Neural cell (in vitro differentiated cells): ENCODE results near the gene ORM2. TPM values are rescaled to one million over a fixed set of nuclear protein-coding genes. Genes with fewer than 3 reads are reported as not detected.

Experiments
- H2AFZ ChIP-seq: fragments of 200-600, 300-800 bp; sonication (generic), shearing (Covaris generic); 2 replicates; pipeline ENCODE4 v1.6.0; 2014; ENCODE audit warnings: low read depth, mild to moderate bottlenecking, antibody characterized with exemption, low read length, moderate library complexity
- H3F3A ChIP-seq: fragments of 200-600 bp; shearing (Covaris generic); 2 replicates; pipeline ENCODE4 v1.6.1; 2016; ENCODE audit warnings: mild to moderate bottlenecking, moderate library complexity, mixed read lengths, antibody characterized with exemption, low read length; ENCODE audit not compliant: insufficient read depth, poor library complexity, severe bottlenecking
- H3K27ac ChIP-seq: fragments of 200-600, 300-800 bp; sonication (generic), shearing (Covaris generic); 2 replicates; pipeline ENCODE4 v1.5.1; 2014; ENCODE audit warnings: mild to moderate bottlenecking, low read length, moderate library complexity
- H3K27me3 ChIP-seq: fragments of 300-800, 200-600 bp; sonication (generic), shearing (Covaris generic); 2 replicates; pipeline ENCODE4 v1.6.0; 2014; ENCODE audit warnings: mild to moderate bottlenecking, low read depth, low read length, moderate library complexity; ENCODE audit not compliant: insufficient read depth
- H3K36me3 ChIP-seq: fragments of 300-800, 200-600 bp; sonication (generic), shearing (Covaris generic); 2 replicates; pipeline ENCODE4 v1.5.1; 2014; ENCODE audit warnings: mild to moderate bottlenecking, antibody characterized with exemption, low read length, moderate library complexity; ENCODE audit not compliant: insufficient read depth
- H3K4me2 ChIP-seq: fragments of 300-800, 200-600 bp; sonication (generic), shearing (Covaris generic); 2 replicates; pipeline ENCODE4 v1.6.0; 2014; ENCODE audit warnings: mild to moderate bottlenecking, low read length
- H3K4me3 ChIP-seq: fragments of 300-800, 200-600 bp; sonication (generic), shearing (Covaris generic); 2 replicates; pipeline ENCODE4 v1.5.1; 2014; ENCODE audit warnings: mild to moderate bottlenecking, low read length, moderate library complexity
- H3K79me2 ChIP-seq: fragments of 200-600 bp; shearing (Covaris generic); replicated peaks from 2 replicates; pipeline ENCODE4 v1.6.0; 2014; ENCODE audit warnings: mild to moderate bottlenecking, low read length, moderate library complexity; ENCODE audit not compliant: insufficient read depth
- H3K9ac ChIP-seq: fragments of 300-800, 200-600 bp; sonication (generic), shearing (Covaris generic); 2 replicates; pipeline ENCODE4 v1.6.1; 2016; ENCODE audit warnings: mild to moderate bottlenecking, low read length, mixed read lengths
- H3K9me2 ChIP-seq: fragments of 200-600 bp; shearing (Covaris generic); 2 replicates; pipeline ENCODE4 v1.6.1; 2016; ENCODE audit warnings: mild to moderate bottlenecking, low read length, mixed read lengths; ENCODE audit not compliant: insufficient read depth
- H3K9me3 ChIP-seq: fragments of 200-600, 300-800 bp; sonication (generic), shearing (Covaris generic); 2 replicates; pipeline ENCODE4 v1.6.1; 2016; ENCODE audit warnings: mild to moderate bottlenecking, mixed run types, low read length, moderate library complexity, mixed read lengths
- H4K20me1 ChIP-seq: fragments of 200-600 bp; shearing (Covaris generic); 2 replicates; pipeline ENCODE4 v1.6.1; 2016; ENCODE audit warnings: mild to moderate bottlenecking, mixed run types; ENCODE audit not compliant: insufficient read depth
- EP300 ChIP-seq: fragments of 450-650 bp; conservative IDR thresholded peaks from 2 replicates; pipeline ENCODE4 v1.6.1; 2014; ENCODE audit warnings: antibody characterized with exemption, mild to moderate bottlenecking, moderate library complexity; ENCODE audit not compliant: poor library complexity, severe bottlenecking
- EZH2 ChIP-seq: fragments of 200-600, 300-800 bp; shearing (Covaris generic), sonication (generic); IDR thresholded peaks from 2 replicates; pipeline ENCODE4 v1.6.1; 2014; ENCODE audit warnings: antibody characterized with exemption, low read length, borderline replicate concordance, mild to moderate bottlenecking; ENCODE audit not compliant: insufficient read depth, poor library complexity, severe bottlenecking
- MXI1 ChIP-seq: fragments of 450-650 bp; conservative IDR thresholded peaks from 2 replicates; pipeline ENCODE4 v1.6.1; 2014; ENCODE audit warnings: antibody characterized with exemption, mild to moderate bottlenecking; ENCODE audit not compliant: poor library complexity, severe bottlenecking
- POLR2AphosphoS5 ChIP-seq: IDR thresholded peaks from 2 replicates; pipeline ENCODE4 v1.6.1; 2012
- RAD21 ChIP-seq: fragments of 450-650 bp; conservative IDR thresholded peaks from 2 replicates; pipeline ENCODE4 v1.6.1; 2014; ENCODE audit warnings: antibody characterized with exemption, mild to moderate bottlenecking, moderate library complexity
- SMC3 ChIP-seq: fragments of 450-650 bp; conservative IDR thresholded peaks from 2 replicates; pipeline ENCODE4 v1.6.1; 2014; ENCODE audit warnings: antibody characterized with exemption, mild to moderate bottlenecking, moderate library complexity; ENCODE audit not compliant: poor library complexity
- TAF1 ChIP-seq: IDR thresholded peaks from 2 replicates; pipeline ENCODE4 v1.6.1; 2012; ENCODE audit warnings: low read depth
- polyA plus RNA-seq: library from polyadenylated mRNA; depleted of rRNA; stranded (reverse); fragments of >200 nt; gene quantifications from 2 replicates; pipeline ENCODE4 v1.2.3, GENCODE V29; 2014
- TF ChIP-seq, protein P1 (sequence below): fragments of 450-650 bp; IDR thresholded peaks from 2 replicates; pipeline ENCODE4 v1.5.1; 2014; ENCODE audit warnings: antibody characterized with exemption, mild to moderate bottlenecking, moderate library complexity; ENCODE audit not compliant: poor library complexity, severe bottlenecking
- TF ChIP-seq, protein P2 (sequence below): IDR thresholded peaks from 2 replicates; pipeline ENCODE4 v1.6.1; 2012; ENCODE audit warnings: borderline replicate concordance

ORM2 gene
- polyA plus RNA-seq, 1 donor from 2014 or later: not detected

DNA sequence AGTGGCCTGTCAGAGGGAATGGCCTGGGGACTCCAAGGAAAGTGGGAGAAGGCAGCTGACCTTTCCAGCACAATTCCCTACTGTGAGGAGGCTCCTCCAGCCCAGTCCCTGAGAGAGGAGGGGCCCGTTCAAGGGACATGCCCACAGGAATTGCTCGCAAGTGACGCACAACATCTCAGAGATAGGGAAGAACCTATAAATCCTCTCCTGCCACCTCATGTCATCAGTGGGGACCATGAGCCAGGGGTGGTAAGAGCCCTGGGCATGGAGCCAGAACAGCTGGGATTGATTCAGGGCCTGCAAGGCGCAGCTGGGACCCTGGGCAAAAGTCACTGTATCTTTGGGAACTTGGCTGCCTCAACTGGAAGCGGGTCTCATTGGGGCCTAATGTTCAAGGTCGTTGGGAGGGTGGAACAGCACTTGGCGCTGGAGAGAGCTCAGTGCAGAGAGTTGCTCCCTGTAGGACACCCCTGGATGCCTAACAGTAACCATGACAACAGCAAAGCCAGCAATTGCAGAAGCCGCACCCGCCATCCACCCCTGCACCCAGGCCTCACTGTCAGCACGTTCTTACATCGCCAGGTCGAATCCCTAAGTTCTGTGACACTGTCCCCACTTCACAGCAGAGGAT is 48.1 kb upstream of the ORM2 start:
- Histone ChIP-seq H2AFZ (no peak overlapping the region), H3F3A (no peaks in the 10 kb centered on the region), H3K9ac (no peak overlapping the region), H3K9me2 (no peaks in the 10 kb centered on the region), H3K36me3 (no peaks in the 10 kb centered on the region), H4K20me1 (no peaks in the 10 kb centered on the region), H3K79me2 (no peaks in the 10 kb centered on the region), H3K27me3 (no peaks in the 10 kb centered on the region), H3K9me3 (no peaks in the 10 kb centered on the region), H3K4me3 (no peak overlapping the region), H3K4me2 (no peak overlapping the region), H3K27ac (no peak overlapping the region)
- TF ChIP-seq EZH2: no peak
- TF ChIP-seq MXI1: no peak
- no peak for TF ChIP-seq TAF1
- TF ChIP-seq, protein P1, sequence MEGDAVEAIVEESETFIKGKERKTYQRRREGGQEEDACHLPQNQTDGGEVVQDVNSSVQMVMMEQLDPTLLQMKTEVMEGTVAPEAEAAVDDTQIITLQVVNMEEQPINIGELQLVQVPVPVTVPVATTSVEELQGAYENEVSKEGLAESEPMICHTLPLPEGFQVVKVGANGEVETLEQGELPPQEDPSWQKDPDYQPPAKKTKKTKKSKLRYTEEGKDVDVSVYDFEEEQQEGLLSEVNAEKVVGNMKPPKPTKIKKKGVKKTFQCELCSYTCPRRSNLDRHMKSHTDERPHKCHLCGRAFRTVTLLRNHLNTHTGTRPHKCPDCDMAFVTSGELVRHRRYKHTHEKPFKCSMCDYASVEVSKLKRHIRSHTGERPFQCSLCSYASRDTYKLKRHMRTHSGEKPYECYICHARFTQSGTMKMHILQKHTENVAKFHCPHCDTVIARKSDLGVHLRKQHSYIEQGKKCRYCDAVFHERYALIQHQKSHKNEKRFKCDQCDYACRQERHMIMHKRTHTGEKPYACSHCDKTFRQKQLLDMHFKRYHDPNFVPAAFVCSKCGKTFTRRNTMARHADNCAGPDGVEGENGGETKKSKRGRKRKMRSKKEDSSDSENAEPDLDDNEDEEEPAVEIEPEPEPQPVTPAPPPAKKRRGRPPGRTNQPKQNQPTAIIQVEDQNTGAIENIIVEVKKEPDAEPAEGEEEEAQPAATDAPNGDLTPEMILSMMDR: no peak
- no peak for TF ChIP-seq RAD21
- no peak for TF ChIP-seq SMC3
- TF ChIP-seq, protein P2, sequence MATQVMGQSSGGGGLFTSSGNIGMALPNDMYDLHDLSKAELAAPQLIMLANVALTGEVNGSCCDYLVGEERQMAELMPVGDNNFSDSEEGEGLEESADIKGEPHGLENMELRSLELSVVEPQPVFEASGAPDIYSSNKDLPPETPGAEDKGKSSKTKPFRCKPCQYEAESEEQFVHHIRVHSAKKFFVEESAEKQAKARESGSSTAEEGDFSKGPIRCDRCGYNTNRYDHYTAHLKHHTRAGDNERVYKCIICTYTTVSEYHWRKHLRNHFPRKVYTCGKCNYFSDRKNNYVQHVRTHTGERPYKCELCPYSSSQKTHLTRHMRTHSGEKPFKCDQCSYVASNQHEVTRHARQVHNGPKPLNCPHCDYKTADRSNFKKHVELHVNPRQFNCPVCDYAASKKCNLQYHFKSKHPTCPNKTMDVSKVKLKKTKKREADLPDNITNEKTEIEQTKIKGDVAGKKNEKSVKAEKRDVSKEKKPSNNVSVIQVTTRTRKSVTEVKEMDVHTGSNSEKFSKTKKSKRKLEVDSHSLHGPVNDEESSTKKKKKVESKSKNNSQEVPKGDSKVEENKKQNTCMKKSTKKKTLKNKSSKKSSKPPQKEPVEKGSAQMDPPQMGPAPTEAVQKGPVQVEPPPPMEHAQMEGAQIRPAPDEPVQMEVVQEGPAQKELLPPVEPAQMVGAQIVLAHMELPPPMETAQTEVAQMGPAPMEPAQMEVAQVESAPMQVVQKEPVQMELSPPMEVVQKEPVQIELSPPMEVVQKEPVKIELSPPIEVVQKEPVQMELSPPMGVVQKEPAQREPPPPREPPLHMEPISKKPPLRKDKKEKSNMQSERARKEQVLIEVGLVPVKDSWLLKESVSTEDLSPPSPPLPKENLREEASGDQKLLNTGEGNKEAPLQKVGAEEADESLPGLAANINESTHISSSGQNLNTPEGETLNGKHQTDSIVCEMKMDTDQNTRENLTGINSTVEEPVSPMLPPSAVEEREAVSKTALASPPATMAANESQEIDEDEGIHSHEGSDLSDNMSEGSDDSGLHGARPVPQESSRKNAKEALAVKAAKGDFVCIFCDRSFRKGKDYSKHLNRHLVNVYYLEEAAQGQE: no peak
- no peak for TF ChIP-seq POLR2AphosphoS5

DNA sequence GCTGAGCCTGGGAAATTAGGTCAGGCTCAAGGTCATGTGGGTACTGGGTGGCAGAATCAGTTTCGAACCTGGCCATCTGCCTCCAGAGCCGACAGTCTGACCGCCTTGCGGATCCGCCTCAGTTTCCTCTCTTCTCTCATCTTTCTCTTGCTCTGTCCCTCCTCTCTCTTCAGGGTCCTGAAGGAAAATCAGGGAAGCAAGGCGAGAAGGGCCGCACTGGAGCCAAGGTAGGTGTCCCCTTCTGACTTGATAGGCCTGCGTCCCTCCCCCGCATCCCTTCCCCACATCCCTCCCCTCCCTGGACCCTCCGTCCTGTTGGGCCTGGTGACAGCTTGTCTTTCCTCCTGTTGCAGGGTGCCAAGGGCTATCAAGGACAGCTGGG is 47.6 kb upstream of the ORM2 start:
- H3F3A ChIP-seq: no peaks in the 10 kb centered on the region
- H2AFZ ChIP-seq: no peak overlapping the region
- H3K9ac ChIP-seq: no peak overlapping the region
- H3K4me2 ChIP-seq: no peak overlapping the region
- H3K4me3 ChIP-seq: no peak overlapping the region
- H3K27me3 ChIP-seq: no peaks in the 10 kb centered on the region
- TF ChIP-seq EZH2: no peak
- TF ChIP-seq, protein P1: no peak
- no peak for TF ChIP-seq MXI1
- TF ChIP-seq RAD21: no peak
- TF ChIP-seq SMC3: no peak
- TF ChIP-seq, protein P2: no peak
- no peak for TF ChIP-seq TAF1
- TF ChIP-seq EP300: no peak
- no peaks in the 10 kb centered on the region for H3K9me2 ChIP-seq
- no peaks in the 10 kb centered on the region for H3K79me2 ChIP-seq
- no peaks in the 10 kb centered on the region for H3K9me3 ChIP-seq
- no peaks in the 10 kb centered on the region for H3K36me3 ChIP-seq
- H3K27ac ChIP-seq: no peak overlapping the region
- H4K20me1 ChIP-seq: no peaks in the 10 kb centered on the region
